SW 1271 (cell line): ENCODE measurements around the gene DGCR2.
A peak's percentile ranks its signal among the peaks of the same experiment; 100 is the strongest.

Experiments
- DNase-seq, 2 experiments: peaks; one replicate each; lab custom pipeline; 2025; lab: John Stamatoyannopoulos, UW

DGCR2 gene

DNA sequence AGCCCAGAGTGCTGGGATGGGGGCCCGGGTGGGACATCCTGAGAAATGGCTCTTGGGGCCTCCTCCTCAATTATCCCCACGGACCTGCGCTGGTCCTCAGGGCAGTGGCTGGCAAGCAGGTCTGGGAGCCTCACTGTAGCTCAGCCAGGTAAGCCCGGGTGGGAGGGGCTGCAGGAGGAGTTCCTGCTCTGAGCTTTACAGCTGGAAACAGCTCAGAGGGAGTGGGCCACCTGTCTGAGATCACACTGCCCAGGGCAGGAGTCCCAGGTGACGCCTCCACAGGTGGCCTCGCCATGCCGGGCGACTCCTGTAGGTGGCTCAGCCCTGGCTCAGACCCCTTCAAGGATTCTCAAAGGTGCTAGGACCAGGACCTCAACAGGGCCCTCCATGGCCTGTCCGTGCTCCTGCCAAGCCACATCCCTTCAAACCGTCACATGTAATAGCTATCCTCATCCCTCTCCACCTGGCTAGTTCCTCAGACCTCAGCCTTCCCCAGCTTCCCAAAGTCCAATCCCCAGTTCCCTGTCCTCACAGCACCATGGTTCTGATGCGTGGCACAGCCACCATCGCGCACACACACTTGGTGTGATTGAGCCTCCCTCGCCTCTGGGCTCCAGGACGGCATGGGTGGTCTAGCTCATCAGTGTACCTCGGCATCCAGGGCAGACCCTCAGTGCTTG, 5.3 kb upstream of the DGCR2 start:
- no peak for DNase-seq

DNA sequence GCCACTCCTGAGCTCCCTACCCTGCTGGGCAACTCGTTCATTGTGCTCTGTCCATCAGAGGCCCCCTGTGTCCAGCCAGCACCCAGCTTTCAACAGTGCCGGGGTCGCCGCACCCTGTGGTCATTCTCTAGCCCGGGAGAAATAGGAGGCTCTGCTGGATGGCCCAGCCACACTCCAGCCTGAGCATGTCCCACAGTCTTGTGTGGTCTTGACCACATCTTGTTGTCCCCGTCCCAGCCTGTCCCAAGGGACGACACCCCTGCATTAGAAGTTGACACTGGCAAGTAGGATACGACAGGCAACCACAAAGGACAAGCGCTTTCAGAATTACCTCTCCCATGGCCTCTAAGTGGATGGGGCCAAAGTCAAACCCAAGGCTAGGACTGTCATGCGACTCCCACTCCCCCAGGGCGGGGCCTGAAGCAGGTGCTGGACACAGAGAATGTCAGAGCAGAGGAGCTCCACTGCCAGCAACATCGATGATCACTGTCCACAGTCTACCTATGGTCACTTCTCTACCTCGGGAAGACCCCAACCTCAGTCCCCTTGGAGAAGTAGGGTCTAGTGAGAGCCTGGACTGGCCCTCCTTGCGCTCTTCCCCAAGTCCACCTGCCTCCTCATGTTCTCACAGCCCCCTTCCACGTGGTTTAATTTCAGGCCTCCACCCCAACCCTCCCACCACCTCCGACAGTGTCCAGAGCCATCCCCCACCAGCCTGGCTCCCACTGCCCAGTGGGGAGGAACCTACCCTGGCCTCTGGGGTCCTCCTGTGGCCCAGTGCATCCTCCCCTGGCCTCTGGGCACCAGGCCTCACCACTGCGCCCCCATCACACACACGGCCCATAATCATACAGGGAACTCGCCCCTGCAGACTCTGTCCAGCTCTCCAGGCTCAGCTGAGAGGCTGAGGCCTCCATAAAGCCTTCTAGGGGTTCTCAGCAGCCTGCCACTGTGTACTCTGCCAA, 4.4 kb upstream of the DGCR2 start:
- no peak for DNase-seq

DNA sequence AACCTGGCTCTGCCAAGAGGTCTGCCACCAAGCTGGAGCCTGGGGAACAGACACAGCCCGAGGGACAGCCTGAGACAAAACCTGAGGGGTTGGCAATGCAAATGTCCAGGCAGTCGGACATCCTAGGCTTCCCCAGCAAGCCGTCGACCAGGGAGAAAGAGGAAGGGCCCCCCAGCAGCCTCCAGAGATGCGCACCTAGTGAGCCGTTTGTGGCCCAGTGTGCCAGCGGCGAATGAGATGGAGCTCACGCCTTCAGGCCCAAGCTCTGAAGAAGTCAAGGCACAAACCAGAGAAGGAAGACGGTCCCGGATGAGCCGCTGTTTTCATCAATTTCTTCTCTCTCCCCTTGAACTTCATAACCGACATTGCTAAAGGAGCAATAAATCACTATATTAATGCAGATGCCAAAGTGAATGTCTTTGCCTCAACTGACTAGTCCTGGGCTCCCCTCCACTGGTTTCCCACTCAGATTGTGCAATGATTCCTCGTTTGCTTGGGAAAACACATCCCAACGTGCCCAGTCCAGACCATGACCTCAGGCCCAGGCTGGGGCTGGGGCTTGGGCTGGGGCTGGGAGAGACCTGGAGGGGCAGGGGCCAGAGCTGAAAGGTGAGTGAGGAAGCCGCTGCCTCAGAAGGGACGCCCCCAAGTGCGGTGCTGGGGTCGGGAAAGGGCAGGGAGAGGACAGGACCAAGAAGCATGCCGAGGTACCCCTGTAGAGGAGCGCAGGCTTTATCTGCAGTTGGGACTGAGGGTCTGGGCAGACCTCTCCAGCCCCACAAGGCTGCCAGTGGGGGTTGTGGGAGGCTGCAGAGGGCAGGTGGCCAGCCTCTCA, 3.5 kb upstream of the DGCR2 start:
- no peak for DNase-seq

DNA sequence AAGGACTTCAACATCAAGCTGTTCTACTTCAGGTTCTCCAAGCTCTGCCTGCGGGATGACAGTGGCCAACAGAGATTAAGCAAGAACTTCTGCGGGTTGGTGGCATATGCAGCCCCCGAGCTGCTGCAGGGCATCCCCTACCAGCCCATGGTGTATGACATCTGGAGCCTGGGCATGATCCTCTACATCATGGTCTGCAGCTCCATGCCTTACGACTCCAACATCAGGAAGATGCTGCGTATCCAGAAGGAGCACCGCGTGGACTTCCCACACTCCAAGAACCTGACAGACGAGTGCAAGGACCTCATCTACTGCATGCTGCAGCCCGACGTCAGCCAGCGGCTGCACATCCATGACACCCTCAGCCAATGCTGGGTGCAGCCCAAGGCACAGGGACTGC, 2.8 kb upstream of the DGCR2 start:
- no peak for DNase-seq

DNA sequence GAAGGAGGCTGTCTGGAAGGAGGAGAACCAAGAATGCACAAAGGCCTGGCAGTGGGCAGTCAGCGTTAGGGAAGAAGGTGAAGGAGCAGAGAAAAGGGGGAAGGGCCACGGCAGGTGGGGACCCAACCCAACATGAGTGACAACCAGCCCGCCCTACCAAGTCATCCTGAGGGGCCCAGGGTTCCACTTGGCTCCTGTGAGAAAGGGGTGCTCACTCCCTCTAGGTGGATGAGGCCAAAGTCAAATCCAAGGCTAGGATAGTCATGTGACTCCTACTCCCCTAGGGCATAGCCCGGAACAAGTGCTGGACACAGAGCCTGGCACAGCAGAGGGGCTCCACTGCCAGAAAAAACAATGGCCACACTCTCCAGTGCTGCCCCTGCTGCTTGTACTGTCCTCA, 2.2 kb upstream of the DGCR2 start:
- DNase-seq: no peak

DNA sequence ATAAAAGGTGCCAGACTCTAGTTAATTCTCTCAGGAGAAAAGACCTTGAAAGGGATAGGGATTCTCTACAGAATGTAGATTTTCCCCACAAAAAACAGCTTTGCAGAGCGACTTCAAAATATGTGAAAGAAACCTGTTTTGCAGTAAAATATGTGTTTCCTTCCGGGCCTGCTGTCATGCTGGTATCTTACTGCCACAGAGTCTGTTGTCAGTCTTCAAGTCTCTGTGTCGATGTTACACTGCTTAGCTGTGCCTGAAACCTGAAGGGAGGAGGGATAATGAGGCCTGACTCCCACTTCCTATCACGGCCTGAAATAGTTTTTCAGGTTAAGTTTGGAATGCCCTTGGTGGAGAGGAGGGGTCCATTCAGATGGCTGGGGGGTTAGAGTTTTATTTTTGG, 1.7 kb upstream of the DGCR2 start:
- no peak for DNase-seq

DNA sequence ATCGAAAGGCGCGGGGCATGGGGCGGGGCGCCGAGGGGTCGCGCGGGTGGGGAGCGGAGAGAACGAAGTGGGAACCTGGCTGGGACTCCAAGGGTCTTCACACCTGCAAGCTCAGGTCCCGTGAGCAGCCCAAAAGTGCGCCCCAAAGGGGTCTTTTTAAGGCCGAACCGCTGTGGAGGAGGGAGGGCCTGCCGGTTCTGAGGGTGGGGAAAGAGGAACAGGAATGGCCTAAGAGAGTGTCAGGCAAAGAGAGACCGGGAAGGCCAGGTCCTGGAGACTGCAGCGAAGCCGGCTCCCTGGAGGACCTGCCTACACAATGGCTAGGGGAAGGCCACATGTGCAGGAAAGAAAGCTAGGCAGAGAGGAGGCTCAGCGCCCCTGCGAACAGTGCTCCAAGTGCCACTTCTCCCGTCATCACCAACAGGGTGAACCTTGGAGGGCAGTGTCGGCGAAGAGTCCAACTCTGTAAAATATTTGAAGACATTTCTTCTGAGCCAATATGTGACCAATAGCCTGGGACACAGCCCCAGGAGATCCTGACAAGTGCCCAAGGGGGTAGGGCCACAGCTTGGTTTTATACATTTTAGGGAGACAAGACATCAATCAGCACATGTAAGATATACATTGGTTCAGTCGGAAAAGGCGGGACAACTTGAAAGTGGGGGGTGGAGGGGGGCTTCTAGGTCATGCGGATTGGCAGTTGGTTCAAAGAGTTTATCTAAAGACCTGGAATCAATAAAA, 710 bp upstream of the DGCR2 start:
- DNase-seq: no peak

DNA sequence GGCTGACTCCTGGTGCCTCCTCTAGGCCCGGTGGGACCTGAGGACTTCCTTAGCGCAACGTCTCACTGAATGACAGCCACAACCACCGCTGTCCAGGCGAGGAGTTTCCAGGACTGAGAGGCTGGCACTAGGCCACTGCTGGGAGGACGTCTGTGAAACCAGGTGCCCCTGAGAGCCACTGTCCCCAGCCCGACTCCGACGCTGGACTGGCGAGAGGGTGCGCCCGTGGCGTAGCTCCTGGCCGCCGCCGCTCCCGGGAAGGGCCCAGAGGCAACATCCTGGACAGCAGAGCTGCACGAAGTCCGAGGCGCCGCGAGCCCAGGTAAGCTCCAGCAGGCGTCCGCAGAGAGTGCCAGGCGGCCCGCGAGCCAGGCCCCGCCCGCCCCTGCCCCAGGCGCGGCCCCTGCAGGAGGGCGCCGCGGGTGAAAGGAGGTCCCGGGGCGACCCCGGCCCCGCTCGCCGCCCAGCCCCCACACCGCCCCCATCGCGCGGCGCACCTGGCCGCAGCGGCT, 525 bp downstream of the DGCR2 start:
- peak in 1 of 2 experiments; percentile 10 for DNase-seq

DNA sequence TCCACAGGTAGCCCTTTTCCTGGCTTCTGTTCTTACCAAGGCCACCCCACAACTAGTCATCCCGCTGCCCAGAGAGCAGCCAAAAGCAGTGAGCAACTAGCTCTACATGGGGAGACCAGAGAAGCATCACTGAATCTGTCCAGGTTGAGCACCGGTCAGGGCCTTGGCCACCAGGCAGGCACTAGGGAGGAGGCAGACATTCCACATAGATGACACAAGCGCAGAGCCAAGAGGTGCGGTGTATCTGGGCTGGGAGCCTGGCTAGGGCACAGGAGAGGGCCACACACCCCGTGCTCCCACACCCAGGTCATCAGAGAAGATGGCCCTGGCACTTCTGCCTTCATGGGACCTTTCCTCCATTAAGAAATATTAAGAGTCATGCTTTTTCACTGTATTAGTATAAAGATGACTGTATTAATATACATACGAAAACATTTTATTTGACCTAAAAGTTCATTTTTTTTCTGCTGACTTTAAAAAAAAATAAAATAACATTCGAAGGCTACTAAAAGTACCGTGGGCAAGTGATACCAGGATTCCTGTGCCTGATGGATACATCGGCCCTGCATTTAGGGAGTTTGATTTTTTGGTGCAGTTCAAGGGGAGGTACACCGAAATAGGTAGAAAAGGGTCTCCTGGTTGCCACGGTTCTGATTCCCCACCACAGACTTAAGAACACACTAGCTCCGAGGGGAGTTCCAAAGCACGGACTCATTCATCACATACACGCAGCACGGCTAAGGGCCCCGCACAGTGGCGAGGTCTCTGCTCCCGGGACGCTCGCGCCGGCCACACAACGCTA, 1.2 kb downstream of the DGCR2 start:
- no peak for DNase-seq

DNA sequence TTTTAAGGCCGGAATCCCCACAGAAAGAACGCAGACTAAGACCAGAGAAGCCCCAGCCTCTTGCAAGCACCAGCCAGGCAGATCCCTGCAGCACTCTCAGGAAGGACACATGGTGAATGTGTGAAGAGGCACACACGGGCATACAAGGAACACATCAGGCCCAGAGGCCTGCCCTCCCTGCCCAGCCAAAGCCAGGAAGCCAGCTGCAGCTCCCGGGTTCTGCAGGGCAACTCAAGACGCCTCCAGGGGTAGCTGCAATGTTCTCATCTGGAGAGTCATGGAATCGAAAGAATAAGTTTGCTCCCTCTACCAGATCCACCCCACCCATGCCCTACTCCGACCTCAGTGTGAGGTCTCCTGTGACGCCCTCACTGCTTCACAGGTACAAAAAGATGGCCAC, 2.3 kb downstream of the DGCR2 start:
- DNase-seq: no peak

DNA sequence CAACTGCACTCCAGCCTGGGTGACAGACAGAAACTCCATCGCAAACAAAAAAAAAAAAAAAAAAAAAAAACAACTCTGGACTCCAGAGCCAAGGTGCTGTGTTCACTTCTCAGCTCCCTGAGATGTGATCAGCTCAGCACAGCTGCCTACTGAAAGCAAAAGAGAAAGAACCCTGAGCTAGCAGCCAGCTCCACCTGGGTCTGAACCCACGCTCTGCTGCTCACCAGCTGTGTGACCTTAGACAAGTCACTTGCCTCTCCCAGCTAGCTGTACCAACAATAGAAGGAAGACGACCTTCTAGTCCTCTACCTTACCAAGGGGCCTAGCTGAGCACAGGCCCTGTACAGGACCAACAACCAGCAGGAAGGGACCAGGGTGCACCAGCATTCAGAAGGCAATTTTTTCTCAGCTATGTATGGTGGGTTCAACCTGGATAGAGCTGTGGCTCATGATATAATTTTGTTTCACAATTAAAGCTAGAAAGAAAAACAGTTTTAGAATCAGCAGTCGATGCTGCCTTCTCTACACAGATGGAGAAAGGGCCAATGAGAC, 3.8 kb downstream of the DGCR2 start:
- DNase-seq: no peak

DNA sequence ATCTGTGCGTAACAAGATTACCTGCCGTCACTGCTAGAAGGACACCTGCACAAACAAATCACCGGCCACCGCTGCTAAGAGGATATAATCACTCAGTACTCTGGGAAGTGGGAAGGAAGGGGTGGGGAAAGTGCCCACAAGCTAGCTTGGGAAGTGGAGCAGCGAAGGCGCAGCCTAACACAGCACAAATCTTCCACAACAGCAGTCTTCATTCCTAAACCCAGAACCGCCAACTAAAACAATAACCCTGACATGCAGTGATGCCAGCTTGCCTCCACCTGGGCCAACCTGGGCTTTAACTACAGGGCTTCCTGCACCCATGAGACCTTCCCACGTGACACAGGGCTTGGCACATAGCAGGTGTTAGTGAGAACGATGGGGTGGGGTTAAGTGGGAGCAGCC, 5.1 kb downstream of the DGCR2 start:
- no peak for DNase-seq

DNA sequence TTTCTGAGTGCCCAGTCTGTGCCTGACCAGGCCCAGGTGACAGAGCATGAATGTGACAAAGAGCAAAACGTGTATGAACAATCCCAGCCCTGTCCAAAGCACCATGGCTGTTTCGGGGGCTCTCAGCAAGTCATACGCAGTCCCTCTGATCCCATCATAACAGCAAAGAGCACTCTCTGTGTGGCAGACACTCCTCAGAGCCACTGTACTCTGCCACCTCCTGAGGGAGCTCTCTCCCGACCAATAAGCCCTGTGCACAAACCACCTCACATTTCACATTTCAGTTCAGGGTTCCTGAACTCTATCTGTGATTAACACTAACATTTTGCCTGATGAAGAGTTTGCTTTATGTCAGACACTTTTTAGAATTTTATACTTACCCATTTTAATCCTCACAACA, 6.6 kb downstream of the DGCR2 start:
- DNase-seq: no peak

DNA sequence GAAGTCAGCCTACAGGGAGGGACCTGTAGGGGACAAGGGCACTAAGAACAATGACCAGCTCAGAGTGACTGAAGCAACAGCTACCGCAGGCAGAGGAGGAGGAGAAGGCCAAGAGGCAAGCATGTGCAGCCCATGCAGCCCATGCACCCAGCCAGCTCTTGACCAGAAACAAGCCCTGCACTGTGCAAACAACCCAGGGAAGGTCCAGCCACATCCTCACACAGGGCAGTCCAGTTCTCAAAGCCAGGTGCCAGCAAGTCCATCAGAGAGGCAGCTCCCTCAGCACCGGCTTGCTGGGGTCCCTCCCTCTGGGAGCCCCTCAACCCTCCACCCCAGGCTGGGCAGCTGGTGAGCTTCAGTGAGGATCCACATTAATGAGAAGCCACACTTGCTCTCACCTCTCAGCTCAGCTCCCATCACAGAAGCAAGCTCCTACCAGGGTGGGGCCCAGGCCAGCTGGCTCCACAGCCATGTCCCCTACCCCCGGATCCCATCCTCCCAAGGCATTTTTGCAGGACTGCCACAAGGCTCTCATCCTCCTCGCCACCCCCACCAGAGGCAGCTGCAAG, 7.1 kb downstream of the DGCR2 start:
- no peak for DNase-seq

DNA sequence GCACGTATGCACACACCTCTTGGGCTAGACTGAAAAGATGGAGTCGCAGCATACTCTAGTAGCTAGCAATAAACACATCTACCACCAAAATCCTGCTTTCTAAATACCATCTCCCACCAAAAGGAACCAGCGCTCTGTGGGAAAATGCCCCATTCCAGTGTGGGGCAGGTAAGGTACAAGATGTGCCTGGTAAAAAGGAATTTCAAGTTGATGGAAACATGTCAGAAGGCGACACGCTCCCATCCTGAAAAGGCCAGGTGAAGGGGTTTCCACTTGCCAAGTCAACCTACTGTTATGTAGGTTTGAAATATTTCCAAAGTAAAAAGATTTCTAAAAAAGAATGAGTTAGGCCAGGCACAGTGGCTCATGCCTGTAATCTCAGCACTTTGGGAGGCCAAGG, 8.8 kb downstream of the DGCR2 start:
- no peak for DNase-seq

DNA sequence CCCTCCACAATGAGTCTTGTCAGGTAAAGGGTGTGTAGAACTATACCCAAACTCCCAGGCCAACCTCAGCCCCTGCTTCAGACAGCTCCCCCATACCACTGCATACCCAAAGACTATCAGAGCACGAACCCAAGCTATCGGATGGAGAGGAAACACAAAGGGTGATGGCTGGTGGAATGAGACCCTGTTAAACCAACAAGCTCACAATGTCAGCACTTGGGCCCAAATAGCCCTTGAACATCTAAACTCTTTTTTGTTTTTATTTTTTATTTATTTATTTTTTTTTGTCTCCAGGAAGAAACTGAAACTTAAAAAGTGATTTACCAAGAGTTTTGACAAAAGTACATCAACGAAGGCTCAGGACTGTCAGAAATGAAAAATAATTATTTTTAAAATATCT, 10.6 kb downstream of the DGCR2 start:
- no peak for DNase-seq

DNA sequence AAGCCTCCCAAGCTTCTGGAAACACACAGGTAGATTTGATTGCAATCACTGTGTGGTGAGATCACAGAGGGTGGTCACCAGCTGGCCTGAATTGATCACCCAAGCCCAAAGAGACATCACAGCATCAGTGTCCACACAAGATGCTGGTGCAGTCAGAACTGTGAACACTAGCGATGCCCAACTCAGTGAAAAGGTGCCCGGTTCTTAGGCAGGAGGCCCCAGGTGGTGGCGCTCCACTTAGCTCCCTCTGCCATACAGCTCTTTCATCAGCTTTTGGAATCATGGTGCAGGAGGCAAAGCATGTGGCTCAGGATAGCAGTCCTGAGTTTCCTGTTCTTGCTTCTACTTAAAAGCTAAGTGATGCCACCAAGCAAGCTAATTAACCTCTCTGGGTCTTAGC, 11.1 kb downstream of the DGCR2 start:
- no peak for DNase-seq

DNA sequence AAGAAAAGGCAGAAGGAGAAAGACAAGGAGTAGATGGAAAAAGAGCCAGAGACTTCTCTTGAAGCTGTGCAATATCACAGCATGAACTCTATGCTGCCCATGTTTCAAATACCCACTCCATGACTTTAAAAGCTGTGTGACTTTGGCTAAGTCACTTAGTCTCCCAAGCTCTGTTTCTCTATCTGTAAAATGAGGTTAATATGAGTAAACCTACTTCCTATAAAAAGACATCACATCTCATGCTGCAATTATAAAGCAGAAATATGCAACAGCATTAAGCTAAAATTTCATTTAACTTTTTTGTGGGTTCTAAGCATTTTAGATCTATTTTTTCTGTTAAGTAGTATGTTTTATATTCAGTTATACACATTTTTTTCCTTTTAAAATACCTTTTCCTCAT, 11.6 kb downstream of the DGCR2 start:
- no peak for DNase-seq

DNA sequence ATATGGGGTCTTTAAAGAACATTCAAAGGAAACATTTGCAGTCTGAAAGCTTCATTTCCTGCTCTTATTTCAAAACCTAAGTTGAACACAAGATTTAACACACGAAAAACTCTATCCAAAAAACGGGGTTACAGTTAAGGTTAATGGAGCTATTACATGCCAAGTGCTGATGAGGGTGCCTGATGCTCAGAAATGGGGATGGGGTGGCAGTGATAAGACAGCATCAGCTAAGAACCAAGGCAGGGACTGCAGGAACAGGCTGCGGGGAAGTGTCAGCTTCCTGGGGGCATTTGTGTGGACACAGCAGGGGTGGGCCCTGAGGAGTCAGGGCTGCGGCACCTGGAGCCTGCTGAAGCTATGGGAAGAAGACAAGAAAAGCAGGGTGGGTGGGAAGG, 12.2 kb downstream of the DGCR2 start:
- DNase-seq: no peak
